ENCODE measurements around the gene PFKFB2.

DNA sequence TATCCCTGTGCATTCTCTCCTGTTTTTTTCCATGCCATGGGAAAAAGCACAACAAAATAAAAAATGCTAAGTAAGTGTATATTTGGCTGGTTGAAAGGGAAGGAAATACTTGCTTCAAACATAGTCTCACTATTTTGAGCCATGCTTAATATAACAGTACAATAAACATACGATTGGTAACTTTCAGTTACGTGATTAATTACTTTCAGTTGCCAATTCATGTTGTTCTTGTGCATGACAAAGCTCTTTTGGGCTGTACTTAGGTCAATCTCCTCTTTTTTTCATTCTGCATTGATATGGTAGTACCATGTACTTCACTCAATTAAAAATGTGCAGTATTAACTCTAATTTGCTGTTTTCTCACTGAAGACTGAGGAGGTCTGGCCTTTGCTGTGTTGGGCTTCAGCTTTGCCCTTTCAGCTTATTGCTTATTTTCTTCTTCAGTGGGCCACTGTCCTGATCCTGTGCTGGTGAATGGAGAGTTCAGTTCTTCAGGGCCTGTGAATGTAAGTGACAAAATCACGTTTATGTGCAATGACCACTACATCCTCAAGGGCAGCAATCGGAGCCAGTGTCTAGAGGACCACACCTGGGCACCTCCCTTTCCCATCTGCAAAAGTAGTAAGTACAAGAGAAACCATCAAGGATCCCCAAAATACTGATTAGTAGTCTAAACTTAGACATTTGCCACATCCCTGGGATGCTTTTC is 38.3 kb downstream of the PFKFB2 start:
- TF ChIP-seq, protein P1, sequence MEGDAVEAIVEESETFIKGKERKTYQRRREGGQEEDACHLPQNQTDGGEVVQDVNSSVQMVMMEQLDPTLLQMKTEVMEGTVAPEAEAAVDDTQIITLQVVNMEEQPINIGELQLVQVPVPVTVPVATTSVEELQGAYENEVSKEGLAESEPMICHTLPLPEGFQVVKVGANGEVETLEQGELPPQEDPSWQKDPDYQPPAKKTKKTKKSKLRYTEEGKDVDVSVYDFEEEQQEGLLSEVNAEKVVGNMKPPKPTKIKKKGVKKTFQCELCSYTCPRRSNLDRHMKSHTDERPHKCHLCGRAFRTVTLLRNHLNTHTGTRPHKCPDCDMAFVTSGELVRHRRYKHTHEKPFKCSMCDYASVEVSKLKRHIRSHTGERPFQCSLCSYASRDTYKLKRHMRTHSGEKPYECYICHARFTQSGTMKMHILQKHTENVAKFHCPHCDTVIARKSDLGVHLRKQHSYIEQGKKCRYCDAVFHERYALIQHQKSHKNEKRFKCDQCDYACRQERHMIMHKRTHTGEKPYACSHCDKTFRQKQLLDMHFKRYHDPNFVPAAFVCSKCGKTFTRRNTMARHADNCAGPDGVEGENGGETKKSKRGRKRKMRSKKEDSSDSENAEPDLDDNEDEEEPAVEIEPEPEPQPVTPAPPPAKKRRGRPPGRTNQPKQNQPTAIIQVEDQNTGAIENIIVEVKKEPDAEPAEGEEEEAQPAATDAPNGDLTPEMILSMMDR (IDR thresholded peaks at IDR 0.05; ENCODE audit: insufficient read depth, low read length), result no peak
- TF ChIP-seq, protein P2, sequence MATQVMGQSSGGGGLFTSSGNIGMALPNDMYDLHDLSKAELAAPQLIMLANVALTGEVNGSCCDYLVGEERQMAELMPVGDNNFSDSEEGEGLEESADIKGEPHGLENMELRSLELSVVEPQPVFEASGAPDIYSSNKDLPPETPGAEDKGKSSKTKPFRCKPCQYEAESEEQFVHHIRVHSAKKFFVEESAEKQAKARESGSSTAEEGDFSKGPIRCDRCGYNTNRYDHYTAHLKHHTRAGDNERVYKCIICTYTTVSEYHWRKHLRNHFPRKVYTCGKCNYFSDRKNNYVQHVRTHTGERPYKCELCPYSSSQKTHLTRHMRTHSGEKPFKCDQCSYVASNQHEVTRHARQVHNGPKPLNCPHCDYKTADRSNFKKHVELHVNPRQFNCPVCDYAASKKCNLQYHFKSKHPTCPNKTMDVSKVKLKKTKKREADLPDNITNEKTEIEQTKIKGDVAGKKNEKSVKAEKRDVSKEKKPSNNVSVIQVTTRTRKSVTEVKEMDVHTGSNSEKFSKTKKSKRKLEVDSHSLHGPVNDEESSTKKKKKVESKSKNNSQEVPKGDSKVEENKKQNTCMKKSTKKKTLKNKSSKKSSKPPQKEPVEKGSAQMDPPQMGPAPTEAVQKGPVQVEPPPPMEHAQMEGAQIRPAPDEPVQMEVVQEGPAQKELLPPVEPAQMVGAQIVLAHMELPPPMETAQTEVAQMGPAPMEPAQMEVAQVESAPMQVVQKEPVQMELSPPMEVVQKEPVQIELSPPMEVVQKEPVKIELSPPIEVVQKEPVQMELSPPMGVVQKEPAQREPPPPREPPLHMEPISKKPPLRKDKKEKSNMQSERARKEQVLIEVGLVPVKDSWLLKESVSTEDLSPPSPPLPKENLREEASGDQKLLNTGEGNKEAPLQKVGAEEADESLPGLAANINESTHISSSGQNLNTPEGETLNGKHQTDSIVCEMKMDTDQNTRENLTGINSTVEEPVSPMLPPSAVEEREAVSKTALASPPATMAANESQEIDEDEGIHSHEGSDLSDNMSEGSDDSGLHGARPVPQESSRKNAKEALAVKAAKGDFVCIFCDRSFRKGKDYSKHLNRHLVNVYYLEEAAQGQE (IDR thresholded peaks at IDR 0.05; ENCODE audit: insufficient replicate concordance, low read depth), result no peak
- TF ChIP-seq GABPA (IDR thresholded peaks at IDR 0.05; ENCODE audit: low read depth) (no peak), POLR2AphosphoS5 (IDR thresholded peaks at IDR 0.05; ENCODE audit: low read depth) (no peak)

Measured in HL-60 (cell line).